GM12891 (cell line): ENCODE data around the gene CLPTM1L.

ENCODE experiments used
- POLR2A ChIP-seq: IDR thresholded peaks from 2 replicates; pipeline ENCODE4 v1.6.1; 2011; ENCODE audit warnings: low read depth, low read length, control low read depth
- POLR2AphosphoS5 ChIP-seq: IDR thresholded peaks from 2 replicates; pipeline ENCODE4 v1.6.1; 2011; ENCODE audit warnings: low read depth, low read length, control low read depth
- TAF1 ChIP-seq: IDR thresholded peaks from 2 replicates; pipeline ENCODE4 v1.6.1; 2011; ENCODE audit warnings: low read depth, low read length, control low read depth

DNA sequence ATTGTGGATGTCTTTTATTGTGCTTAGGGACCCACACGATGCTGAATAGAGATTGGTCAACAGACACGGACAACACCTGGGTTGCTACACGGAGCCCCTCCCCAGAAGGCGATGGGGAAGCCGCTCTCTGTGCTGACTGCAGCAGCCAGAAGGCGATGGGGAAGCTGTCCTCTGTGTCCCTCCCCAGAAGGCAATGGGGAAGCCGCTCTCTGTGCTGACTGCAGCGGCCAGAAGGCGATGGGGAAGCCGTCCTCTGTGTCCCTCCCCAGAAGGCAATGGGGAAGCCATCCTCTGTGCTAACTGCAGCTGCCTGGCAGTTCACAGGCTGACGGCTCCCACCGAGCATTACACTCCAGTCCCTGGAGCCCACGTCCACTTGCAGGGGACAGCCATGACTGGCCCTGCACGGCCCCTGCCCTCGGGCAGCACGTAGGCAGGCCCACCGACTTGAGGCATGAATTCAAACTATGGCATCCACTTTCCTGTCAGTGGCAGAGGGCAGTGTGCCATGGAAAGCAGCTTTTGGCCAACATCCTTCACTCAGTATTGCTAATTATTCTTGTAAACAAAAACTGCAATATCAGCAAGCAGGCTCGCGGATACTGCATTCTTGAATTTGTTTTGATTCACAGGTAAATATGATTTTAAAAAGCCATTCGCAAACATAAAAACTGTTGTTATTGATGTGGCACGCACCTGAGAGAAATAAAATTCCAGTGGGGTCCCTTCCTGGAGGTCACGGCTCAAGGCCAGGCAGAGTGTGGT lies 48.1 kb upstream of the CLPTM1L start:
- no peak for TF ChIP-seq TAF1
- no peak for TF ChIP-seq POLR2AphosphoS5
- no peak for TF ChIP-seq POLR2A
